ENCODE measurements around the gene ST3GAL3.

ST3GAL3 gene

GRCh38 chr1:43858324-43858723 lies 151.0 kb downstream of the ST3GAL3 start:
- DNase-seq, result no peak

DNA sequence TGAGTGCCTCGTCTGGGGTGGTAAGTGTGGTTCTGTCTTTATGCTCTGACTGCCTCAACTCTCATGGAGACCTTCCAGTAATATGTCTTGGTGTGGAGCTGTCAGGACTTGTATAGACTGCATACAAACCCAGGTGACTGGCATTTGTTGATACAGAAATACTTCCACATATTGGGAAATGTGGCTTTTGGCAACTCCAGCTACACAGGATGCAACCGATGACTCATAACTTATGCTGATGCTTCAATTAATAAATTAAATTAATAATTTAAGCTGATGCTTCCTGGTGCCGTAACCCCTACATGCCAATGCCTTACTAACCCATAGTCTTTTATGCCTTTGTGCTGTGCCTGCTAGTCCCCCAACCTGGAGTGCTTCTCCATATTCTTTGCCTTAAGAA lies 154.0 kb downstream of the ST3GAL3 start:
- no peak for DNase-seq

GRCh38 chr1:43861988-43862735 lies 154.8 kb downstream of the ST3GAL3 start:
- no peak for DNase-seq

GRCh38 chr1:43864111-43865045 lies 157.0 kb downstream of the ST3GAL3 start:
- DNase-seq, result no peak

DNA sequence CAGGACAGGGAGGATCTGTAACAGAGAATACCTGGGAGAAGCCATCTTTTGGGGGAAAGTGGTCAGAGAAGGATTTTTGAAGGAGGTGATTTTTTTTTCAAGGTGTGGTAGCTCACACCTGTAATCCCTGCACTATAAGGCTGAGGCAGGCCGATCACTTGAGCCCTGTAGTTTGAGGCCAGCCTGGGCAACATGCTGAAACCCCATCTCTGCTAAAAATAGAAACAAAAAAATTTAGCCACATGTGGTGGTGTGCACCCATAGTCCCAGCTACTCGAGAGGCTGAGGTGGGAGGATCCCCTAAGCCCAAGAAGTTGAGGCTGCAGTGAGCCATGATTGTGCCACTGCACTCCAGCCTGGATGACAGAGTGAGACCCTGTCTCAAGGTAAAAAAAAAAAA lies 158.9 kb downstream of the ST3GAL3 start:
- DNase-seq, result no peak

- DNase-seq, result no peak
These were observed 160.8 kb downstream of the ST3GAL3 start for GRCh38 chr1:43867976-43868740.

GRCh38 chr1:43868741-43869067 lies 161.4 kb downstream of the ST3GAL3 start:
- no peak for DNase-seq

GRCh38 chr1:43870306-43870705 lies 163.0 kb downstream of the ST3GAL3 start:
- no peak for DNase-seq

DNA sequence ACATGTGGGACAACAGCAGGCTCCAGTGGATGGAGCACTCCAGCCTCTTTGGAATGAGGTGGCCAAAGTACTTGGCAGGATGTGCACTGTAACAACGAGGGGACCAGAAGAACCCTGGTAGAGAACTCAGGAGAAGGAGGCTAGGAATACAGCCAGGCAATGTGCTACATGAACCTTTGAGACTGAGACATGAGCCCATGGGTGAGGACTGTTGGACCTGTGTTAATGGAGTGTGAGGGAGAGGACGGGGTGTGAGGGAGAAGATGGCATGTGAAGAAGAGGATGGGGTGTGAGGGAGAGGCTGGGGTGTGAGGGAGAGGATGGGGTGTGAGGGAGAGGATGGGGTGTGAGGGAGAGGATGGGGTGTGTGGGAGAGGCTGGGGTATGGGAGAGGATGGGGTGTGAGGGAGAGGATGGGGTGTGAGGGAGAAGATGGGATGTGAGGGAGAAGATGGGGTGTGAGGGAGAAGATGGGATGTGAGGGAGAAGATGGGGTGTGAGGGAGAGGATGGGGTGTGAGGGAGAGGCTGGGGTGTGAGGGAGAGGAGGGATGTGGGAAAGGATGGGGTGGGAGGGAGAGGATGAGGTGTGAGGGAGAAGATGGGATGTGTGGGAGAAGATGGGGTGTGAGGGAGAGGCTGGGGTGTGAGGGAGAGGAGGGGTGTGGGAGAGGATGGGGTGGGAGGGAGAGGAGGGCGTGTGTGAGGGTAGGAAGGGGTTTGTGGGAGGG lies 164.0 kb downstream of the ST3GAL3 start:
- DNase-seq, result no peak

- no peak for DNase-seq
These were observed 164.9 kb downstream of the ST3GAL3 start for GRCh38 chr1:43872280-43872679.

DNA sequence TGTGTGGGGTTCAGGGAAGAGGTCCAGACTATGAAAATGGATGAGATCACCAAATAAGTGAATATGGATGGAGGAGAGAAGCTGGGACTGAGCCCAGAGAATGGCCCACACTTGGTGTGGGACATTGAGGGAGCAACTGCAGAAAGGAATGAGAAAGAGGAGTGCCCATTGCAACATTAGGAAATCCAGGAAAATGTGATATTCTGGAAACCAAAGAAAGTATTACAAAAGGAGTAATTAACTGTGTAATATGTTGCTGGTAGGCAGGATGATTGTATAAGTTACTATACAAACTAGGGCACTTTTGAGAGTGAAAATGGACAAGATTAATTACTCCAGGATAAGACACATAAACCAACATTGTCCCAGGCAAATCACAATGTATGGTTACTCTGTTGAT lies 166.5 kb downstream of the ST3GAL3 start:
- DNase-seq, result no peak

GRCh38 chr1:43874716-43875115 lies 167.4 kb downstream of the ST3GAL3 start:
- DNase-seq, result no peak

DNA sequence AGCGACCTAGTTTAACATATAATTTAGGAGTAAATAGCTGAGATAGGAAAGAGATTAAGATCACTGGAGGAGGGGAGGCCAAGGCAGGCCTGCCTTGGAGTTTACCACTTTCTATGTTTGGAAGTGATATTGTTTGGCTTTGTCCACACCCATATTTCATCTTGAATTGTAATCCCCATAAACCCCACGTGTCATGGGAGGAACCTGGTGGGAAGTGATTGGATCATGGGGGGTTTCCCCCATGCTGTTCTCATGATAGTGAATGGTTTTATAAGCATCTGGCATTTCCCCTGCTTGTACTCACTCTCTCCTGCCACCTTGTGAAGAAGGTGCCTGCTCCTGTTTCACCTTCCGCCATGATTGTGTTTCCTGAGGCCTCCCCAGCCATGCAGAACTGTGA lies 168.0 kb downstream of the ST3GAL3 start:
- DNase-seq, result no peak

DNA sequence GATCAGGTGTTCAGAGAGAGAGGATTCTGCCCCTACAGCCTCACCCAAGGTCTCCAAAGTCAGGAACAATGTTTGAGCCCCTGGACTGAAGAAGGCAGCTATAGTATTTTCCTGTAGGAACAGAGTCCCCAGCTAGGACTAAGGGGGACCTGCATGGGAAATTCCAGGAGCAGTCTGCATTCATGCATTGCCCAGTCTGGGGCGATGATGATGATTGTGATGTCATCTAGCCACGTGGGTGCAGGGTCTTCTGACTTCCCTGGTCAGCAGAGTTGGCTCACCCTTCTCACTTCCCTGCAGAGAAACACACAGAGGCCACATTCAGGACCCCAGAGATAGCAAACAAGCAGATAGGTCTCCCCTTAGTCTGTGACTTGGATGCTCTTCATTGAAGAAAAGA lies 169.8 kb downstream of the ST3GAL3 start:
- DNase-seq, result no peak

GRCh38 chr1:43878440-43878839 lies 171.1 kb downstream of the ST3GAL3 start:
- DNase-seq, result no peak

GRCh38 chr1:43878854-43879253 lies 171.5 kb downstream of the ST3GAL3 start:
- no peak for DNase-seq

GRCh38 chr1:43879414-43879813 lies 172.1 kb downstream of the ST3GAL3 start:
- DNase-seq, result no peak

DNA sequence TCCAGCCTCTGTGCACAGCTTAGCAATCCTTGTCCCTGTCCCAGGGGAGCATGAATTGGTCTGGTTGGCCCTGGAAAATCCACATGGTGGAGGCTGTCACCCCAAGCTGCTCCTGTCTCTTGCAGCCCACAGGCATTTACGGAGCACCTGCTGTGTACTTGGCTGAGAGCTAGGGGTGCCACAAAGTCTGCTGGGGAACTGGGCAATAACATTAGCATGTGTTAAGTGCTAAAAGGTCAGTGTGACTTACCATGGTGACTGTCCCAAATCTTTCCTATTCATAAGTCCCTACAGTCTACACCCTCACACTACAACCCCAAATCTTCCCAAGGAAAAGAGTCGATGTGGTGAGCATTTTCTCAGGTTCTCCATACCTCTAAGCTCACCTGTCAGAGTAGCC lies 172.7 kb downstream of the ST3GAL3 start:
- DNase-seq, result no peak

DNA sequence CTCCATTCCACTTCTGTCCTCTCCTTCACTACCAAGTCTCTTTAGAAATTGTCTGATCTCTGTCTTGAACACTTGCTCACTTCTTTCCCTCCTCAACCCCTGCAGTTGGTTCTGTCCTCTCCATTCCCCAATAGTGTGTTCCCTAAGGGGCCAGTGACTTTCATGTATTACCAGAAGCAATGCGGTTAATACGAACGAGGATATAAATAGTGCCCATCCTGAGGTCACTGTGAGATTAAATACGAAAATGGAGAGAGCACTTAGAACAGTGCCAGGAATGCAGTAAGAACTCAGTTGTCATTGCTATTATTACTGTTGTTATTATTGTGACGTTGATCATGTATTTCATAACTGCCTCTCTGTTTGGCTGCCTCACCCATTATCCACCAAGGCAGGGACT lies 173.3 kb downstream of the ST3GAL3 start:
- no peak for DNase-seq

GRCh38 chr1:43881415-43881814 lies 174.1 kb downstream of the ST3GAL3 start:
- no peak for DNase-seq

GRCh38 chr1:43882763-43883162 lies 175.4 kb downstream of the ST3GAL3 start:
- no peak for DNase-seq

DNA sequence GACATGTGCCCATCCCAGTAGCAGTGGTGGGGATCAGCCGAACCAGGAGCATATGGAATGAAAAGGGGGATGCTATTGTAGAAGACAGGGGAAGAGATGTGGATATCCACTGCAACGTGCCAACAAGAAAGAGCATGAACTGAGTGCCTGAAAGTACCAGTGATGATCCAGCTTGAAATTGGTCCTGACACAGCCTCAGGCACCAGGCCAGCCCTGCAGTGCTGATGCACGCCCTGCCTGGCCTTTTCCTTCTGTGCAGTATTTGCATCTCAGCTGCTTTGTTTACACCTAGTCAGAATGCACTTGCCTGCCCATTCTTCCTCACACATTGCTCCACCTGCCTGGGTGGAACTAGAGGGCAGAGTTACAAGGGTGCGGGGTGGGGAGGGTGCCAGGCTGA lies 176.0 kb downstream of the ST3GAL3 start:
- DNase-seq, result no peak

DNA sequence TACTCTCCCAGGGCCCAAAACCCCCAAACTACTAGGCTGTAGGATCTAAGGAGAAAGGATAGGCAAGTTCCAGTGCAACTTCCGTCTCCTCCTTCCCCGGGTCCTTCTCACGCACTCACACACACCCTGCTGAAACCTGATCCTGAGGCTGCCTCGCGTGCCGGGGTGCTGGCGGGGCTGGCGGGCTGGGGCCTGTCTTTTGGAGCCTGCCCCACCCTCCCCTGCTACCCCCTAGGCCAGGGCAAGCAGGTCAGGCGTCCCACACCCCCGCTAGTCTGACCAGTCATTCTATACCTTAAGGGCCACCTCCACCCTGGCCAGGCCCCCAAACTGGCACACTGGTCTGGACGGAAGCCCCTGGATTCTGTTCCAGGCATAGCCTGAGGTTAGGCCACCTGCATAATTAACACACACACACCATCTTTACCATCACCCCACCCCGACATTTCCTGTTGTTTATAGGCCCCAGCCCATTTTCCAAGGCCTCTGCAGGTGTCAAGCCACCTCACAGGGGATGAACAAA lies 178.0 kb downstream of the ST3GAL3 start:
- DNase-seq, result no peak

Measured in activated naive CD4-positive, alpha-beta T cell treated with Interleukin-2 at 50 U/mL for 16 hours (primary cell).